Smooth muscle cell (in vitro differentiated cells): ENCODE measurements around the gene PGC. TPM values are rescaled to one million over a fixed set of nuclear protein-coding genes. Genes with fewer than 3 reads are reported as not detected.

Experiments
- DNase-seq: peaks from one replicate; lab custom pipeline; 2025; ENCODE audit not compliant: unreplicated experiment; lab: John Stamatoyannopoulos, UW
- H2AFZ ChIP-seq: fragments of 200-600 bp; sonication (generic); 2 replicates; pipeline ENCODE4 v1.6.0; 2016; ENCODE audit warnings: antibody characterized with exemption, low read depth, mild to moderate bottlenecking
- H3F3A ChIP-seq: fragments of 200-600 bp; sonication (generic); 2 replicates; pipeline ENCODE4 v1.6.0; 2017; ENCODE audit warnings: antibody characterized with exemption, low read depth
- H3K27ac ChIP-seq: fragments of 200-600 bp; sonication (generic); 2 replicates; pipeline ENCODE4 v1.5.1; 2016; ENCODE audit warnings: low read depth, mild to moderate bottlenecking
- H3K27me3 ChIP-seq: fragments of 200-600 bp; sonication (generic); 2 replicates; pipeline ENCODE4 v1.6.1; 2016; ENCODE audit warnings: low read depth, mild to moderate bottlenecking
- H3K36me3 ChIP-seq: fragments of 200-600 bp; sonication (generic); 2 replicates; pipeline ENCODE4 v1.5.1; 2016; ENCODE audit warnings: low read depth
- H3K4me1 ChIP-seq: fragments of 200-600 bp; sonication (generic); 2 replicates; pipeline ENCODE4 v1.5.1; 2016; ENCODE audit warnings: low read depth
- H3K4me2 ChIP-seq: fragments of 200-600 bp; sonication (generic); 2 replicates; pipeline ENCODE4 v1.6.0; 2016; ENCODE audit warnings: mild to moderate bottlenecking
- H3K4me3 ChIP-seq: fragments of 200-600 bp; sonication (generic); 2 replicates; pipeline ENCODE4 v1.5.1; 2016; ENCODE audit warnings: mild to moderate bottlenecking
- H3K79me2 ChIP-seq: fragments of 200-600 bp; sonication (generic); 2 replicates; pipeline ENCODE4 v1.6.0; 2016; ENCODE audit warnings: low read depth, mild to moderate bottlenecking
- H3K9ac ChIP-seq: fragments of 200-600 bp; sonication (generic); 2 replicates; pipeline ENCODE4 v1.6.0; 2016; ENCODE audit warnings: low read depth
- H3K9me3 ChIP-seq: fragments of 200-600 bp; sonication (generic); replicated peaks from 2 replicates; pipeline ENCODE4 v1.5.1; 2016; ENCODE audit warnings: low read depth
- H4K20me1 ChIP-seq: fragments of 200-600 bp; sonication (generic); 2 replicates; pipeline ENCODE4 v1.6.0; 2016; ENCODE audit warnings: low read depth
- CTCF ChIP-seq: fragments of 200-600 bp; sonication (generic); IDR thresholded peaks from 2 replicates; pipeline ENCODE4 v1.5.1; 2017; ENCODE audit warnings: borderline replicate concordance, mild to moderate bottlenecking, antibody characterized with exemption; ENCODE audit not compliant: insufficient read depth, poor library complexity, severe bottlenecking
- WGBS: methylation state at CpG from one replicate; pipeline ENCODE4 v1.1.7; 2016; ENCODE audit warnings: low lambda C conversion rate; 5-methylcytosine and 5-hydroxymethylcytosine counted together
- polyA plus RNA-seq: library from polyadenylated mRNA; unstranded; fragments of >200 nt; fragmentation: Nextera tagmentation; extraction: Ambion mirVana; gene quantifications from 2 replicates; pipeline ENCODE4 v1.2.1, GENCODE V29; 2016
- total RNA-seq: library from RNA; depleted of rRNA; stranded (reverse); fragments of >200 nt; gene quantifications from 2 replicates; pipeline ENCODE4 v1.2.3, GENCODE V29; 2014

The PGC gene
- total and polyA plus RNA-seq, 2 experiments from 2014 or later = not detected

GRCh38 chr6:41707565-41708200, 39.5 kb downstream of the PGC start:
- no peak overlapping the region for H3K27ac ChIP-seq
- no peaks in the 10 kb centered on the region for H3K4me1 ChIP-seq
- H4K20me1 ChIP-seq = peaks cover 1% of the 10 kb centered on the region
- H3K36me3 ChIP-seq = no peaks in the 10 kb centered on the region
- H3K27me3 ChIP-seq = no peaks in the 10 kb centered on the region
- H2AFZ ChIP-seq = no peak overlapping the region
- no peaks in the 10 kb centered on the region for H3K9me3 ChIP-seq
- 90% methylated on average over 14 of the region's 14 CpGs for WGBS
- no peak for TF ChIP-seq CTCF
- no peaks in the 10 kb centered on the region for H3F3A ChIP-seq
- no peak overlapping the region for H3K9ac ChIP-seq
- H3K79me2 ChIP-seq = no peaks in the 10 kb centered on the region
- H3K4me3 ChIP-seq = no peak overlapping the region
- no peak for DNase-seq
- no peak overlapping the region for H3K4me2 ChIP-seq

GRCh38 chr6:41706876-41707564, 40.2 kb downstream of the PGC start:
- Histone ChIP-seq H3K4me2 (peak overlapping the region; percentile 7), H3K36me3 (no peaks in the 10 kb centered on the region), H3K27me3 (no peaks in the 10 kb centered on the region), H3F3A (no peaks in the 10 kb centered on the region), H3K27ac (no peak overlapping the region), H2AFZ (no peak overlapping the region), H3K4me1 (no peaks in the 10 kb centered on the region), H3K79me2 (no peaks in the 10 kb centered on the region), H3K9ac (no peak overlapping the region), H3K4me3 (no peak overlapping the region), H3K9me3 (no peaks in the 10 kb centered on the region), H4K20me1 (no peaks in the 10 kb centered on the region)
- WGBS = 84% methylated on average over 9 of the region's 9 CpGs
- TF ChIP-seq CTCF = no peak
- no peak for DNase-seq

GRCh38 chr6:41705996-41706835, 41.0 kb downstream of the PGC start:
- Histone ChIP-seq H3K4me2 (peak overlapping the region; percentile 7), H3K36me3 (no peaks in the 10 kb centered on the region), H3K4me1 (no peaks in the 10 kb centered on the region), H3F3A (no peaks in the 10 kb centered on the region), H3K9ac (peak overlapping the region; percentile 22), H3K9me3 (no peaks in the 10 kb centered on the region), H3K79me2 (no peaks in the 10 kb centered on the region), H3K27ac (peak overlapping the region; percentile 70), H2AFZ (no peak overlapping the region), H4K20me1 (no peaks in the 10 kb centered on the region), H3K4me3 (no peak overlapping the region), H3K27me3 (no peaks in the 10 kb centered on the region)
- TF ChIP-seq CTCF = peak; percentile 78
- DNase-seq = peak; percentile 66
- 40% methylated on average over 15 of the region's 15 CpGs for WGBS
